B cell (primary cell): ENCODE measurements around the gene CD8B. TPM values are rescaled to one million over a fixed set of nuclear protein-coding genes. Genes with fewer than 3 reads are reported as not detected.
"Not testable (repeated sequence)": the region's sequence is repeated elsewhere in the genome, so short reads cannot be mapped to it uniquely, and the experiment has no call there.

Experiments used
- ATAC-seq: fragments of 200-7000 bp; cut with Tn5 transposase; one replicate; pipeline ENCODE4 v1.10.0; 2021; ENCODE audit warnings: low read depth, mild to moderate bottlenecking, moderate number of reproducible peaks, moderate library complexity
- CTCF ChIA-PET: fragments of 350-600 bp; sonication (Branson Sonifier 250); formaldehyde crosslinking; loops from one replicate; lab custom pipeline; 2021; ENCODE audit warnings: antibody characterized with exemption, inconsistent platforms; lab: Charles Lee
- POLR2A ChIA-PET: fragments of 350-600 bp; sonication (Branson Sonifier 250); formaldehyde crosslinking; loops from one replicate; lab custom pipeline; 2021; ENCODE audit warnings: antibody characterized with exemption; lab: Charles Lee
- DNase-seq: peaks from one replicate; pipeline ENCODE4 v3.0.0; 2013
- H2AFZ ChIP-seq: 2 replicates; pipeline ENCODE4 v1.6.1; 2012; ENCODE audit warnings: mild to moderate bottlenecking, low read depth, low read length; ENCODE audit not compliant: insufficient read depth, poor library complexity, severe bottlenecking
- H3K27ac ChIP-seq, 2 donors: 1 replicate in 1 of 2; 2 replicates in 1 of 2; pipeline ENCODE4 v1.5.1; 2012 to 2013; ENCODE audit warnings: low read length in 2 of 2, mild to moderate bottlenecking in 2 of 2, moderate library complexity in 1 of 2
- H3K27me3 ChIP-seq, 4 experiments: fragments of 200-600 bp in 1 of 4; sonication (generic) in 1 of 4; replicated peaks in 1 of 4; 1 replicate in 2 of 4; 2 replicates in 2 of 4; pipeline versions ENCODE4 v1.6.1 to v1.7.0; 2013 to 2016; ENCODE audit warnings: low read length in 3 of 4, mild to moderate bottlenecking in 2 of 4, mixed read lengths in 1 of 4, moderate library complexity in 1 of 4; ENCODE audit not compliant: insufficient read depth in 4 of 4, control insufficient read depth in 3 of 4; ENCODE audit errors: control extremely low read depth in 1 of 4
- H3K36me3 ChIP-seq, 2 experiments: replicated peaks in 1 of 2; 1 replicate in 1 of 2; 2 replicates in 1 of 2; pipeline versions ENCODE4 v1.6.1 to v1.7.1; 2013; ENCODE audit warnings: low read length in 1 of 2; ENCODE audit not compliant: insufficient read depth in 2 of 2, control insufficient read depth in 1 of 2; ENCODE audit errors: control extremely low read depth in 1 of 2, extremely low read depth in 1 of 2
- H3K4me1 ChIP-seq, 2 donors: fragments of 200-600 bp in 1 of 2; sonication (generic) in 1 of 2; 1 replicate in 1 of 2; 2 replicates in 1 of 2; pipeline versions ENCODE4 v1.5.1 to v1.6.1; 2013 to 2017; ENCODE audit warnings: low read length in 2 of 2; ENCODE audit not compliant: control insufficient read depth in 2 of 2, insufficient read depth in 2 of 2
- H3K4me2 ChIP-seq: replicated peaks from 2 replicates; pipeline ENCODE3; 2012; ENCODE audit warnings: mild to moderate bottlenecking, low read depth, low read length; ENCODE audit not compliant: poor library complexity, severe bottlenecking
- H3K4me3 ChIP-seq, 5 experiments: fragments of 200-600 bp in 1 of 5; sonication (generic) in 1 of 5; 1 replicate in 3 of 5; 2 replicates in 2 of 5; pipeline versions ENCODE4 v1.5.1 to v1.7.0; 2011 to 2016; ENCODE audit warnings: low read length in 4 of 5, mild to moderate bottlenecking in 4 of 5, low read depth in 2 of 5, control low read depth in 1 of 5, moderate library complexity in 1 of 5; ENCODE audit not compliant: insufficient read depth in 1 of 5; ENCODE audit errors: control extremely low read depth in 1 of 5, extremely low read depth in 1 of 5
- H3K79me2 ChIP-seq: fragments of 200-600 bp; sonication (generic); one replicate; pipeline ENCODE4 v1.6.0; 2016; ENCODE audit warnings: low read length; ENCODE audit not compliant: control insufficient read depth, insufficient read depth
- H3K9ac ChIP-seq: fragments of 200-600 bp; sonication (generic); 2 replicates; pipeline ENCODE4 v1.6.1; 2017; ENCODE audit warnings: mild to moderate bottlenecking, low read length, moderate library complexity
- H3K9me3 ChIP-seq, 3 donors: one replicate each; pipeline versions ENCODE4 v1.6.1 to v1.7.1; 2013; ENCODE audit warnings: low read length in 2 of 3; ENCODE audit not compliant: control insufficient read depth in 2 of 3, insufficient read depth in 1 of 3; ENCODE audit errors: control extremely low read depth in 1 of 3
- H4K20me1 ChIP-seq: 2 replicates; pipeline ENCODE4 v1.6.0; 2012; ENCODE audit warnings: mild to moderate bottlenecking, low read length; ENCODE audit not compliant: insufficient read depth, control insufficient read depth, poor library complexity, severe bottlenecking
- H3K27ac Mint-ChIP-seq: one replicate; pipeline ENCODE4 v1.8.0; 2021; ENCODE audit warnings: mixed read lengths
- H3K27me3 Mint-ChIP-seq: one replicate; pipeline ENCODE4 v1.8.0; 2021; ENCODE audit warnings: mixed read lengths
- H3K4me1 Mint-ChIP-seq: one replicate; pipeline ENCODE4 v1.8.0; 2021; ENCODE audit warnings: mixed read lengths
- H3K4me3 Mint-ChIP-seq: one replicate; pipeline ENCODE4 v1.8.0; 2021; ENCODE audit warnings: mixed read lengths
- H3K9me3 Mint-ChIP-seq: one replicate; pipeline ENCODE4 v1.8.0; 2022; ENCODE audit warnings: mixed read lengths; ENCODE audit not compliant: insufficient read depth
- WGBS: methylation state at CpG from one replicate; pipeline ENCODE4 v1.1.5; 2013; ENCODE audit warnings: missing lambda C conversion rate; ENCODE audit not compliant: insufficient coverage; 5-methylcytosine and 5-hydroxymethylcytosine counted together
- intact Hi-C: fragments of 100-400 bp; cut with micrococcal nuclease; formaldehyde crosslinking; loops from one replicate; pipeline ENCODE4 v1.10.0; 2022
- polyA plus RNA-seq: library from polyadenylated mRNA; depleted of rRNA; stranded (reverse); fragments of >200 nt; gene quantifications from 2 replicates; pipeline ENCODE4 v1.2.3, GENCODE V29; 2012
- total RNA-seq, 2 donors: library from RNA; stranded (reverse); fragments of 120-200 nt in 1 of 2; gene quantifications; 1 replicate in 1 of 2; 2 replicates in 1 of 2; pipeline versions ENCODE4 v1.2.3 to v1.2.4, GENCODE V29; 2013 to 2022

Gene CD8B
- total and polyA plus RNA-seq, 2 donors (not counting 1 experiment from before 2014, with no cell fraction given) = 0.45 TPM; not detected in 1

DNA sequence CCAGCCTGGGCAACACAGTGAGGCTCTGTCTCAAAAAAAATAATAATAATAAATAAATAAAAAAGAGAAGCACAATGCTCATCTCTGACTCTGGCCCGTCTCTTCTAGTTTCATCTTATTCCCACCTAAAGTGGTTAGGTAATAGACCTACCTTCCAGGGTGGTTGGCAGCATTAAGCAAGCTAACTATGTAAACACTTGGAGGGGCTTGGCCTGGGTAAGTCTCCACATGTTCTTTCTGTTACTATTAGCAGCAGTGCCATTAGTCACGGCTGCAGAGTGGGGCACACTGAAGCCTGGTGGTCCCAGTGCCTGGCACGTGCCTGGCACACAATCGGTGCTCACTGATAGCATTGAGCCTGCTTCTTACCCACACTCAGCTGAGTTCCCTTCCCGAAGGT, 4.0 kb downstream of the CD8B start:
- H3K79me2 ChIP-seq, H3K4me3 Mint-ChIP-seq, H3K4me2 ChIP-seq, H3K27me3 Mint-ChIP-seq, ATAC-seq, H3K9ac ChIP-seq, H3K4me1 ChIP-seq, H3K4me1 Mint-ChIP-seq, H3K4me3 ChIP-seq, H4K20me1 ChIP-seq, H2AFZ ChIP-seq, POLR2A ChIA-PET, H3K9me3 ChIP-seq, H3K9me3 Mint-ChIP-seq, H3K27ac Mint-ChIP-seq, DNase-seq, H3K27me3 ChIP-seq, H3K36me3 ChIP-seq, intact Hi-C loops, CTCF ChIA-PET, H3K27ac ChIP-seq: not testable (repeated sequence)
- WGBS = 91% methylated on average over 4 of the region's 5 CpGs

DNA sequence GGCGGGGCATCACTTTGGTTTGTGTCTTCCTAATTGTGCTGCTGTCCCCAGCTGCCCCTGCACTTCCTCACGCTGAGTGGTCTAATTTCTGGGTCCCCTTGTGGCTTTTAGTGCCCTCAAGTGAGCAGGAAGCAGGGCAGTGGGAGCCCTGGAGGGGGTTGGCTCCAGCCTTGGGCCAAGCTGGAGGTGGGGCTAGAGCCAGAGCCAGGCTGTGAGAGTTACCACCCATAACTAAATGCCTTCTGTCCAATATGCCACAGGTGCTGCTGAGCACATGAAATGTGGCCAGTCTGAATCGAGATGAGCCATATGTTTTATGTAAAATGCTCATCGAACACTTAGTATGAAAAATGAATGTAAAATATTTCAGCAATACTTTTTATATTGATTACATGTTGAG, 5.2 kb downstream of the CD8B start:
- H3K36me3 ChIP-seq, ATAC-seq, H3K27ac ChIP-seq, H3K4me3 ChIP-seq, H3K27me3 Mint-ChIP-seq, H3K4me1 Mint-ChIP-seq, H4K20me1 ChIP-seq, DNase-seq, H3K4me2 ChIP-seq, H3K9me3 Mint-ChIP-seq, H3K9me3 ChIP-seq, H3K4me3 Mint-ChIP-seq, H3K79me2 ChIP-seq, intact Hi-C loops, H3K27ac Mint-ChIP-seq, H3K9ac ChIP-seq, CTCF ChIA-PET, POLR2A ChIA-PET, H2AFZ ChIP-seq, H3K27me3 ChIP-seq, H3K4me1 ChIP-seq: not testable (repeated sequence)
- WGBS = no CpG with 5 or more reads among the region's 4 CpGs

DNA sequence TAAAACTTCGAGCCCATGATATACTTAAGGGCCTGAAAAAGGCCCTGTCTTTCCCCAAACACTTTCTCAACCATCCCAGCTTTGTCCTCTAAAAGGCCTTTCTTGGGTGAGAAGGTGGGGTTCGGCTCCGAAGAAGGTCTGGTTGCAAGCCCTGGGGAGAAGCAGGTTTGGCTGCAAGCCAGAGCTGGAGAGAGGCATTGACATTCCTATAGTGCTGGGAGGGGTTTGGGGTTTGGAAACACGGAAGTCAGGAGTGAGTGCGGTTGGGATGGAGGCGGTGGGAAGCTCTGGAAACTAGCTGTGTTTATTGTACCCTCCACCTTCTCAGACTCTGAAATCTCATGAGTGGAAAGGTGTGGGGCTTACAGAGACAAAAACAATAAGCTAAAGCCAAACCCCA, 5.7 kb downstream of the CD8B start:
- H3K79me2 ChIP-seq, H3K4me2 ChIP-seq, intact Hi-C loops, H4K20me1 ChIP-seq, POLR2A ChIA-PET, H3K27ac ChIP-seq, H3K4me1 Mint-ChIP-seq, H3K9ac ChIP-seq, H3K27me3 Mint-ChIP-seq, H3K4me3 ChIP-seq, H3K27ac Mint-ChIP-seq, CTCF ChIA-PET, DNase-seq, H2AFZ ChIP-seq, H3K27me3 ChIP-seq, H3K4me3 Mint-ChIP-seq, H3K36me3 ChIP-seq, H3K9me3 ChIP-seq, ATAC-seq, H3K4me1 ChIP-seq, H3K9me3 Mint-ChIP-seq: not testable (repeated sequence)
- WGBS = 100% methylated on average over 2 of the region's 6 CpGs

DNA sequence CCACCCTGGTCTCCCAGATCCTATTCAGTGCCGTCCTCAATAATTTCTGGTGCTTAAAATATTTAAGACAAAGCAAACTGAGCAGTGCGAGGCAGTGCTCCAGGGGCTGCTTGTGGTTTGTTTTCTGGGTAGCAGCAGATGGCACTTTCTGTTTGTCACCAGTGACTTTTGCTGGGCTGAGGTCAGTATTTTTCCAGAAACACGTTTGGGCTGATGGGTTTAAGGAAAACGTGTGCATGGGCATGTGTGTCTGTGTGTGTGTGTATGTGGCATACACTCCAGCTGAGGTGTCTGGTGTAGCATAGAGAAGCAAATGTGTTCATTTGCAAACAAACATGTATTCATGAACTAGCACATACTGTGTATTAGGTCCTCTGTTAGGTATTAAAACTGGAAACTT, 10.1 kb downstream of the CD8B start:
- H3K36me3 ChIP-seq, H3K4me1 ChIP-seq, POLR2A ChIA-PET, H3K4me2 ChIP-seq, DNase-seq, H3K9me3 Mint-ChIP-seq, H3K27me3 Mint-ChIP-seq, H3K27me3 ChIP-seq, H3K9ac ChIP-seq, ATAC-seq, H3K9me3 ChIP-seq, H3K27ac Mint-ChIP-seq, H3K79me2 ChIP-seq, H3K27ac ChIP-seq, H2AFZ ChIP-seq, H3K4me3 Mint-ChIP-seq, intact Hi-C loops, H3K4me3 ChIP-seq, CTCF ChIA-PET, H3K4me1 Mint-ChIP-seq, H4K20me1 ChIP-seq: not testable (repeated sequence)
- WGBS = 43% methylated on average over 2 of the region's 4 CpGs
